SKM-1 (cell line): ENCODE data around the gene MPO.

Experiments
- DNase-seq: peaks from one replicate; lab custom pipeline; 2025; ENCODE audit not compliant: unreplicated experiment; lab: John Stamatoyannopoulos, UW

MPO gene

DNA sequence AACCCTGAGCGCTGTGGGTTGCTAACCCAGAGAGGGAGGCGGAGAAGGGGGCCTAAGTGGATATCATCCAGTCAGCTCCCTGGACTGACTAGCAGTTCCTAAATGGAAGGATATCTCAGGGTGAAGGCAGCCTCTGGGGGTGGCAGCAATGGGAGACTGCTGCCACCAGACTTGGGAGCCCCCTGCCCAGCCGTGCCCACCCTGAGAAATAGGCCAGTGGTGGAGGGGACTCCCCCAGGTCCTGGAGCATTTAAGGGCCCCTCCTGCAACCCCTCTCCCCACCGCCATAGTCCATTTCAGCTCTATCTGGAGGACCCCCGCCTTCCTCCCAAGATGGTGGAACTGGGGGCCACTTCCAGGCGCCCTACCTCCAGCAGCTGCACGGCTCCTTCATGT, 39.4 kb upstream of the MPO start:
- DNase-seq: no peak

DNA sequence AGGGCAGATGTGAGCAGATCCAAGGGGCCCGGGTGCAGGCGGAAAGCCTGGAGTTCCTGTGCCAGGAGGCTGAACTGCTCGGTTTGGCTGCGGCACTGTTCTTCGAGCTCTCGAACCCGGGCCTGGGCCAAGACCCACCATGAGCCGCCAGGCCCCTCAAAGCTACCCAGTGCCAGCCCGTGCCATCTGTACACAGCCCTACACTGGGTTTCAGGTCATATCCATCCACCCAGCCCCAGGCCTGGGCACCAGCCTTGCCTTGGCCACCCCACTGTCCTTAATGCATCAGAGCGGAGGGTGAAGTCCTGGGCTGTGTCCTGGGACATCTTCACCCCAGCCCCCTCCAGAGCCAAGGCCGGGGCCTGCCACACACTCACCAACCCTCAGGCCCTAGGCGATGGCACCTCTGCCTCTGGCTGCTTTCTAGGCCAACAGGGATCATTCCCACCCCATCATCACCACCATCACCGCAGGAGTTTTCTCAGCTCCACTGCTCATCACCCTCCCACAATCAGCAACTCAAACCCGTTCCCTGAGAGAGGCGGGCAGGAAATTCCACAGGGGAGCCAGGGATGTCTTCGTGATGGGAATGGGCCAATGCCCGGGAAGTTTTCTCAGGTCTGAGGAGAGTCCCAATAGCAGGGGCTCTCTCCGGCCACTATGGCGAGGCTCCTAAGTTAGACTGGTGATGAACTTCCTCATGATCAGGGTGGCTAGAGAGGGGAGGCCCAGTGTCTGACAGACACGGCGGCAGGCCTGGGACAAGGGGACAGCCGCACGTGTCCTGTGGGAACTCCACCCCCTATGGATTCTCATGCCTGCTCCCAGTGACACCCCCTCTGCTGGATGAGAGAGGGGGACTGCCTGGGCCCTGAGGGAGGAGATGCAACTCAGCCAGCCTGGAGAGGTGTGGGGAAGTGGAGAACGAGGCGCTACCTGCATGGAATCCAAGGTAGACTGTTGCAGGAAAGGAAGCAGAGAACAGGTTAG, 38.7 kb upstream of the MPO start:
- DNase-seq: no peak

DNA sequence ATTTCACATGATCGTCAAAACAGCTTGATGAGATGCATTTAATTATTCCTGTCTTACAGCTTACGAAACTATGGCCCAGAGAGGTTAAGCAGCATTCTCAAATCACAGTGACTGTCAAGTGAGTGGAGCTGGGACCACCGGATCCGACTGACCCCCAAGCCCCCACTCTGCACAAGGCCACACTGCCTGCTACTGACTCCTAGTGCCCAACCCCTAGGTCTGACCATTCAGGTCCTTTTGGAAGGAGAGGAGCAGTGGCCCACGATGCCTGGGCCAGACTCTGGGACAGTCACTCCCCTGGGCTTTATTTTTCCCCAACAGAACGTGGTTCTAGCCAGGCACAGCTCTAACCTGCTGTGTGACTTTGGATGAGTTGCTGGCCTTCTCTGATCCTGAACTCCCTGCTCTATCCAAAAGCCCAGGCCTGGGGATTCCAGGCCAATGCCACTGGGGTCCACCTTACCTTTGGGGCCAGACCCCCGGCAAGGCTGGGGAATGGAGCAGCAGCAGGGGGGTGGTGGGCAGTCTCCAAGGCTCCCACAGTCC, 38.0 kb upstream of the MPO start:
- no peak for DNase-seq

DNA sequence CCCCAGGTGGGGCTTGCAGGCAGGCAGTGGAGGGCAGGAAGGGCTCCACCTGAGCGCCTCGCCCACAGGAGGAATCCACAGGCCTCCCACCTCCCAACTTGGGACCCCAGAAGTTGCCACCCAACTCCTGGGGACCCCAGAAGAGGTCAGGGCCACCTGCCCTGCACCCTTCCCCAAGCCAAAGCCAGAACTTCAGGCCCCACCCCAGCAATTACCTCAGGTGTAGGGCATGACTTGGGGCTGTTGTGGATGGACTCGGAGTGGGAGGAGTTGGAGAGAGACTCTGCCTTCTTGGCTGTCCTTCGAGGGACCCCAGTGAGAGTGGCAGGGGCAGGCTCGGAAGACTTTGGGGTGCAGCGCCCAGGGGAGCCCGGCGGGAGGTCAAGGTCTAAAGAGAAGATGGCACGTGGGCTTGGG, 37.3 kb upstream of the MPO start:
- DNase-seq: no peak

DNA sequence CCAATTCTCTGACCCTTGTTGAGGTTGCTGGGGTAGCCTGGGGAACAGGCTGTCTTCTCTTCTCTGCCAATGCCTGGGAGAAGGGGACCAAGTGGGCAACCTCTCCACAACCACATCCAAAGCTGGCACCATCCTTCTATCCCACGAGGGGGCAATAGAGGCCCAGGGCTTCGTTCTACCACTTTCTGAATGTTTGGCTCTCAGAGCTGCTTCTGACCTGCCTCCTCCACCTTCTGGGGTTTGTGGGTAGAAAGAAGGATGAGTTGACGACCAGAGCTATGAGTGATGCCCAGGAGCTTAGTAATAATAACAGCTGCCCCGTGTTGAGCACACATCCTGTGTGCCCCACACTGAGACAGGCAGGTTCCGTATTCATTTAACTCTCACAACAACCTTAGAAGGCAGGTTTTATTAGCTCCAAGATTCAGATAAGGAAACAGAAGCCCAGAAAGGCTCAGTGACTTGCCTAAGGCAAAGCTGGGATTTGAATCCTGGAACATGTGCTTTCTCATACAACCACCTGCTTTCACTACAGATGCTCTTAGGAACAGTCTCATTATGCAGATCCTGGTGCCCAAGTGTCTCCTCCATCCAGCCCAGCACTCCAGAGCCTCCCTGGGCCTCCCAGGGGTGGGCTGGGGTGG, 36.8 kb upstream of the MPO start:
- peak; percentile 46 for DNase-seq

DNA sequence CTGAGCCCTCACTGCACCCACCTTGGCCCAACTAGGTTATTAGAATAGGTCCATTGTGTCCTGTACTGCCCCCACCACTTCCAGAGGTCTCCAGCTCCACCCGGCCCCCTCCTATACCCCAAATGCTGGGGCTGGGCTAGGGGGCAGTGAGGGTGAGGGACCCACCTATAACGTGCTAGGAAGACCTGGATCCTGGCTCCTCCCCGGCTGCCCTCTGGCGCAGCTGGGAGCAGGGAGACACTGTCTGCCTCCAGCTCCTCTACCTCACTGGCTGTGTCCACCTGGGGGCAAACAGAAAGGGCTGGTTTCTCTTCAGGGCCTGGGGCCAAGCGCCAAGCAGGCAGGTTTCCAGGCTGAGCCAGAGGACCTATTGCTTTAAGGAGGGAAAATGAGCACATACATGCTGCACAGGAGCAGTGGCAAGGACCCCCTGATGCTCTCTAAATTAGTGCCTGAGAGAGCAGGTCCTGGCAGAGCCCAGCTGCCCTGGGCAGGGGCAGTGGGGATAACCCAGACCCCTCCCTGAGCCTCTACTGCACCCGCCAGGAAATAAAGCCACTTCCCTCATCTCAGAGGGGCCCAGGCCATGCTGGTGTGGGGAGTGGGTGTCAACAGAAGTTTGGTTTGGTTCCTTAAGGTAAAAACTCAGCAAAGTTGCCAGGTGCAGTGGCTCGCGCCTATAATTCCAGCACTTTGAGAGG, 35.7 kb upstream of the MPO start:
- DNase-seq: no peak

DNA sequence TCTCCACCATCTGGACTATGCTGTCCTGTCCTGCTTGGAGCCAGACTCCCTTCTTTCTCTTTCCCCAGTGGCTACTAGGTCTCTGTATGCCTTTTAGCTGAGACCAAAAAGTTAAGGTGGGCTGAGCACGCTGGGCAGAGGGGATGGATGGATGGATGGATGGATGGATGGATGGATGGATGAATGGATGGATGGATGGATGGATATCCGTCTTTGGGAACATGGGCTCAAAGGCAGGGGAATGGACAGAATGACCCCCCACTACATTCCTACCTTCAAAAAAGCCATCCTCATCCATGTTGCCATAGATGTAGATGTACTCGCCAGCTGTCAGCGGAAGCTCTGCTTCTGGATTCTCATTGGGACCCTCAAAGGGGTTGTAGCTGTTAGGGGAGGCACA, 35.0 kb upstream of the MPO start:
- DNase-seq: no peak

DNA sequence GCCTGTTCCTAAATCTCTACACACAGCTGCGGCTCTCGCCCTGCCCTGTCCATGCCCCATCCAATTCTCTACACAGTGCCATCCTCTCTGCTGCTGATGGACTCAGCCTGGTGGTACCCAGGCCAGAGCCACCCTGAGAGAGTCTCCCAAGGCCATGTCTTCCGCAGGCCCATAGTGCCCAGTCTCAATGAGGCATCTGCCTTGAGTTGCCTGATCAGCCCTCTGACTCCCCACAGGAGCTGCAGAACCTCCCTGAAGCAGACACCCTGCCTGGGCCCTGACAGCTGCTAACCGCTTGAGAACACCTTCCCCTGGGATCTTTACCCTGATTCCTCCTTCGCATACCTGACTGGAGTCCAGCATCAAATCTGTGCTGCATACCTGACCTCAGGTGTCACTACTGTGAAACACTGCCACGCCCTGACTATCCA, 34.6 kb upstream of the MPO start:
- no peak for DNase-seq

DNA sequence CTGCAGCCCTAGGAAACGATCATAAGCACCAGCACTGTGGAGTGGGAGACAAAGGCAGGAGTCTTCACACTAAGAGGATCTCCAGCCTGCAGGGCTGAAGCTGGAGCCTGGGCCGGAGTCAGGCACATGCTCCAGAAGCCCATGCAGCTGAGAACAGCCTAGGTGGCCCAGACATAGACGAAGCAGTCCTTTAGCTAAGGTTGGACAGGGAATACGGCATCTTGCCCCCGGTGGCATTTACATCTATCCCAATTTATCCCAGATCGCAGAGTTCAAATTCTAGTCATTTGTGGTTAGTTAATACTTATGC, 33.9 kb upstream of the MPO start:
- DNase-seq: no peak

DNA sequence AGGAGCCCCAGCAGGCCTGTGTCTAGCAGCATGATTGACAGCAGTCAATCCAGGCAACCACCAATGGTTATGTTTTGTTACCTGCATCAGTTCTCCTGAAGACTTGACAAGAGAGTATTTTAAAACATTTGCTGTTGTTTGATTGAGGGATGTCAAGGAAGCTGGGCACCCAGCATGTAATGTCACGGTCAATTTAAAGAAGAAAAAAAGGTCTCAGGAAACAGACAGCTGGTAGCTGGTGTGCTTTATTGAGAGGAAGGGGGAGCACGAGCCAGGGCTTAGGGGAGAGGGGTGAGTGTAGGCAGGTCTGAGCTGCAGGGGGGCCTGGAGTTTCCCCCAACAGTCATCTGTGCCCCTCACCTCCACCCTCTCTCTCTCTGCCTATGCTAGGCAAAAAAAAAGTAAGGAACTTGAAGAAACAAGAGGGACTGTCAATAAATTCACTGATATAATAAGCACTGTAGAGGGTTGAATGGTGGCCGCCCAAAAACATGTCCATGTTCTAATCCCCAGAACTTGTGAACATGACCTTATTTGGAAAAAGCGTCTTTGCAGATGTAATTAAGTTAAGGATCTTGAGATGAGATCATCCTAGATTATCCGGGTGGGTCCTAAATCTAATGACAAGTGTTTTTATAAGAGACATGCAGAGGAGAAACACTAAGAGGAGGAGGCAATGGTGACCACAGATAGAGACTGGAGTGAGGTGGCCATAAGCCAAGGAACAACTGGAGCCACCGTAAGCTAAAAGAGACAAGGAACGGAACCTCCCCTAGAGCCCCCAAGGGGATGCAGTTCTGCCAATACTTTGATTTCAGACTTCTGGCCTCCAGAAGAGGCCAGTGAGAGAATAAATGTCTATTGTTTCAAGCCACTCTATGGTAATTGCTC, 33.3 kb upstream of the MPO start:
- no peak for DNase-seq

DNA sequence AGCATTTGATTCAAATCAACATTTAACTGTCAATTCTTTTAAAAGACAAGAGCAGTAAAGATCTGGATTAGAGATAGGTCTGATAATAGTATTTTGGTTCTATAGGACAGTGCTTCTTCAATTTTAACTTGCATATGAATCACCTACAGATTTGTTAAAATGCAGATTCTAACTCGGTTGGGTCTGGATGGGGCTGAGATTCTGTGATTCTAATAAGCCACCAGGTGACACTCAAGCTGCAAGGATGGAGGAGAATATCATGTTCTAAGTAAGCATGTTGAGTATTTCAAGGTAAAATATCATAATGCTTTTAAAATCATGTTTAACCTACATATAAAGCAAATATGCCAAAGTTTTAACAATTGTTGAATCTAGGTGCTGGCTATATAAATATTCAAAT, 32.1 kb upstream of the MPO start:
- no peak for DNase-seq

DNA sequence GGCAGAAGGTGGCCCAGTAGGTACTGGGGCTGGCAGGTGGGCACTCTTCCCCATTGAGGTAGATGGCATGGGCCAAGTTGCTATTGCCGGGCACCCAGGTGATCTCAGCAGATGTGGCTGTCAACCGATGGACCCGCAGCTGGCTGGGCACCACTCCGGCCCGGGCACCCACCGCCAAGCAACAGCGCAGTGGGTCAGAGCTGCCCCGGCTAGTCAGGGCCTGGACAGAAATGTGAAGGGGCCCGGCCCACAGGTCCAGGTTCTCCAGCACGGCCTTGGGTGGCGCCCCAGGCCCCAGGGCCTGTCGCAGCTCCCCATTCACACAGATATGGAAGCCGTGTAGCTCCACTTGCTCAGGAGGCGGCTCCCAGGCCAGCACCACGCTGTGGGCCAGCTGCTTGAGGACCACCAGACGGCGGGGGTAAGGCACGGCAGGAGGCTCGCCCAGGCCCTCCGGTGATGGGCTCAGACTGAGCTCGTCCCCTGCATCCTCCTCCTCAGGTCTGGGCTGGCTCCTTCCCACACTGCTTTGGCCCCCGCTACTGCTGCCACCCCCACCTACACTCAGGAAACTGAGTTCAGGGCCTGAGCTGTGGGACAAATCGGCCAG, 31.4 kb upstream of the MPO start:
- no peak for DNase-seq

DNA sequence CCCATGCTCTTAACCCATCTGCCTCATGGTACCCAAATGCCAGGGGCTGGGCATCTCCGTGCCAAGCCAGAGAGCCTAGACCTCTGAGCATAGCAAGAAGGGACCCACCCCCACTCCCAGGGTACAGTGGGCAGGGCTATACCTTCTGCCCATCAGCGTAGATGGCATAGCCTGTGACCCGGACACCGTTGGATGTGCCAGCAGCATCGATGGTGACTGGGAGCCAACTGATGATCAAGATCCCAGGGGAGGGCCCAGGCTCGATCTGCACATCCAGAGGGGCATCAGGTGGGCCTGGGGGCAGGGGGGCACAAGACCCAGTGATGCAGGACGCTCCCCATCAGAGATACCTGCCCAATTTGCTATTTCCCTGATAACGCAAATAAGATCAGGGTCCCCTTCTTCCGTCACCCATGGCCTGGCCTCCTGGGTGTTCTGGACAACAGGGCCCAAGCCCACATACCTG, 30.7 kb upstream of the MPO start:
- no peak for DNase-seq

DNA sequence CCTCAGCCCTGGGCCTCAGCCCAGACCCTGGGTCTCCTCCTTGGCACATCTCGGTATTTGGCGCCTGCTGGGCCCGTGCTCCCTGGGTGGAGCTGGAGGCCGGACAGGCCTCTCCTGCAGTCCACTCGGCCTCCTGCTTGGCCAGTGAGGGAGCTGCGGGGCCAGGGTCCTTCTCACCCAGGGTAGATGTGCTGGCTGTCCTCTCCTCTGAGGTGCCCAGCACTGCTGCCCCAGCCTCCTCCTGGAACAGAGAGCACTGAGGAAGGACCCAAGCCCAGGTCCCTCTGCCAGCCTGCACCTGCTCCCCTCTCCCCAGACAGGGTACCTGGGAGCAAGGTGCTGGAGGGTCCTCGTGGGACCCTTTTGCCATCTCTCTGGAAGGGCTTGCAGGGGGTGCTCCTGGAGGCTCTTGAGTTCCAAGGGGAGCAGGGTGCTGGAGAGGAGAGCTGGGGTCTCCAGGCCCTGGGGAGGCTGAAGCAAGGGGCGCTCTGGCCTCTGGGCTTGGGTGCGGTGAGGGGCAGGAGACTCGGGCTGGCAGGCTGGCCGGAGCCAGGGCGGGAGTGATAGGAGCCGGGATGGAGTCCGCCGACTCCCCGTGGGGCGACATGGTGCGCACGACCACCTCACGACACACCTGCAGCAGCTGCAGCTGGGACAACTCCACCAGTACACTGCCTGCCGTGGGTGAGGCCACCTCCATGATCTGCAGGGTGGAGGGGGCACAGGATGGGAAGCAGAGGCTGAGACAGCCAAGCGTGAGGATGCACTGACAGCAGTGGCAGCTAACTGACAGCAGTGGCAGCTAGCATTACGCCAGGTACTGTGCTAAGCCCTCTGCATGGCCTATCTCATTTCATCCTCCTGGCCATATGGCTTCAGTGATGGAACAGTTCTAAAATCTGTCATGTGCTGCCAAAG, 30.0 kb upstream of the MPO start:
- DNase-seq: no peak

DNA sequence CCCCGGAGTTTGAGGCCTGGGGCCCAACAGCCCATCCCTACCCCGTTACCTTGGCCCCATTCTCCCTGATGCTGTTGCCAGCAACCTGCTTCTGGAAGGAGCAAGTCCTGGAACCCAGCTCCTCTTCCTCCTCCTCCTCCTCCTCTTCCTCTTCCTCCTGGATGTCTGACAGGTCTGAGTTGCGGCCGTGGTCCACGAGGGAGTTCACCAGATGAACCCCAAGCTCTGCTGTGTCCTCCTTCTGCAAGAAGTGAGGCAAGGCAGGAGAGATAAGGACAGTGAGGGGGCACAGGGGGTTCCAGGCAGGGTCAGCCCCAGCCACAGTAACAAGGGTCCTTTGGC, 29.2 kb upstream of the MPO start:
- DNase-seq: no peak

DNA sequence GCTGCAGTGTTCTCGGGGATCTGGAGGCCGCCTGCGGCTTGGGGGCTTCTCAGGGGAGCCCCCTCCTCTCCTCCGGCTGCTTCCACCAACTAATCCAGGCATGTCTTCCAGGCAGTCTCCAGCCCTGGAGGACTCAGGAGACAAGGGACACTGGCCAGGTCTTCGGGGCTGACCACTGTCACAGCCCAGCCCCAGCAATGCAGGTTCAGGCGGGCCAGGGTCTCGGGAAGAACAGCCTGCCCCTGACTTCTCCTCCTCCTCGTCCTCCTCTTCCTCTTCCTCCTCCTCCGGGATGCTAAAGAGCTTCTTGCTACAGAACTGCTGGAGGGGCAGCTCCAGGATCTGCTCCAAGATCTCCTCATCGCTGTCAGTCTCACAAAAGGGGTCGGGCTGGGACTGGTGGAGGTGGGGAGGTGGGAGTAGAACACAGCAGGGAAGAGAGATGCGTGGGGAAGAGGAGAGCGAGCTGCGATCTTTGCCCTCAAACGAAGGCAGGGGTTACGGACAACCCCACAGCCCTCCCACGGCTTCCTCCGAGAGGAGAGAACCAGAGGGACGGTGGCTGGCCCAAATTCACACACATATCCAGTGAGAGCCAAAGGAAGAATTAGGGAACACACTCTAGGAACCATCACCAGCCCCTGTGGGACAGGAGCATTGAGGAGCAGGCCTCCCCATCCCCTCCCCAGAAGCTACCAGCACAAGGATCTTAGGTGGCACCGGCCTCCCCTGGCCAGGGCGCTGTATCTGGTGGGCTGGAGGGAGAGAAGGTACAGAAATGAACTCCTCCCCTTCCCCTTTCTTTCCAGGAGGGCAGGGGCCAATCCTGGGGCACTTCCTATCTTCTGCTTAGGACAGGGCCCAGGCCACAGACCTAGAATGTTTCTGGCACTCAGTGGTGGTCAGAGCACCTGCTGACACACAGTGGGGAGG, 28.5 kb upstream of the MPO start:
- no peak for DNase-seq

DNA sequence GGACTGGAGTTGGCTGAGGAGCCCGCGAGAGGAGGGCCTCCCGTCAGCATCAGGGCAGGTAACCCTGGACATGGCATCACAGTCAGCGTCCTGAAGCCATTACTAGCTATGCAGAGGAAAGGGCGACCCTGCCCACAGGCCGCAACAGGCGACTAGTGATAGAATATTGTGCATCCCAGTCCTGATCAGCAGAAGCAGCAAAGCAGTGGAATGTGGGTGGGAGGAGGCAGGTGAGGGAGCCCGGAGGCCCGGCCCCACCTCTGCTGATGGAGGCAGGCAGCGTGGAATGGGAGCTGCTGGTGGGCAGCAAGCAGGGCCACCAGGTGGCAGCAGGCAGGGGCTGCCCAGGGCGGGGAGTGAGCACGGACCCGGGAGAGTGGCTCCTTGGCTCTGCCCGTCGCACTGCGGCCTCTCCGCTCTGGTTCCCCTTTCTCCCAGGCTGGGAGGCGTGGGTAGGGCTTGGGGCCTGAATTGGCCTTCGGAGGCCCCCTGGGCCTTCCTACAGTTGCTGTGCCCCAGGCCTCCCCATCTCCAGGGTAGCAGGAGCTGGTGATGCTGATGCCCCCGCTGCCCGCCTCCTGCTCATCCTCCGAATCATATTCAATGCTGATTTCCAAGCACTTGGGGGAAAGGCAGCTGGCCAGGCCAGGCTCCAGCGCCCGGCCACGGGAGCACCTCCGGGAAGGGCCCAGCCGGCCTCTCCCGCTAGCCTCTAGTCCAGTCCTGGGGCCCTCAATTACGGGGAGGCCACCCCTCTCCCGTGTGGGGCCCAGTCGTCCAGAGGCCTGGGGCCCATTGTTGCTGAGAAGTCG, 27.6 kb upstream of the MPO start:
- no peak for DNase-seq
